Kidney (tissue), 14 donors: ENCODE measurements around the gene CYP2C18. TPM values are rescaled to one million over a fixed set of nuclear protein-coding genes. Genes with fewer than 3 reads are reported as not detected.

Experiments
- DNase-seq, 5 donors: peaks; one replicate each; pipeline ENCODE4 v3.0.0-alpha.2; 2013 to 2020
- FAIRE-seq: peaks from 2 replicates; lab custom pipeline; 2012; peaks lifted over from hg19 to GRCh38; lab: Jason Lieb, UNC
- H3K27ac ChIP-seq, 2 donors: one replicate each; pipeline ENCODE4 v1.7.0; 2013; ENCODE audit warnings: low read depth in 2 of 2, low read length in 2 of 2, inconsistent platforms in 1 of 2
- H3K27me3 ChIP-seq: one replicate; pipeline ENCODE4 v1.7.1; 2013; ENCODE audit warnings: low read length, inconsistent platforms; ENCODE audit not compliant: control insufficient read depth, insufficient read depth
- H3K36me3 ChIP-seq, 3 donors: one replicate each; pipeline versions ENCODE4 v1.7.0 to v1.7.1; 2013; ENCODE audit warnings: low read length in 3 of 3, control low read depth in 1 of 3, inconsistent platforms in 1 of 3; ENCODE audit not compliant: insufficient read depth in 3 of 3, control insufficient read depth in 2 of 3
- H3K4me1 ChIP-seq, 3 donors: one replicate each; pipeline versions ENCODE4 v1.7.0 to v1.7.1; 2013; ENCODE audit warnings: low read length in 3 of 3, inconsistent platforms in 1 of 3, low read depth in 1 of 3; ENCODE audit not compliant: control insufficient read depth in 2 of 3, insufficient read depth in 2 of 3
- H3K4me3 ChIP-seq, 3 donors: one replicate each; pipeline versions ENCODE4 v1.7.0 to v1.8.1; 2013; ENCODE audit warnings: low read length in 3 of 3, control low read depth in 1 of 3, inconsistent platforms in 1 of 3
- H3K9ac ChIP-seq, 3 donors: one replicate each; pipeline versions ENCODE4 v1.7.0 to v1.7.1; 2013; ENCODE audit warnings: low read length in 3 of 3, control low read depth in 1 of 3, inconsistent platforms in 1 of 3
- H3K9me3 ChIP-seq, 3 donors: one replicate each; pipeline versions ENCODE4 v1.7.0 to v1.7.1; 2013; ENCODE audit warnings: low read length in 3 of 3, control low read depth in 1 of 3, inconsistent platforms in 1 of 3; ENCODE audit not compliant: control insufficient read depth in 2 of 3, insufficient read depth in 1 of 3
- intact Hi-C: fragments of 100-400 bp; cut with DNase I; formaldehyde crosslinking; loops from one replicate; pipeline ENCODE4 v1.11.1; 2022
- polyA plus RNA-seq: library from polyadenylated mRNA; stranded (reverse); fragments of 350-450 nt; fragmentation: Illumina TruSeq; extraction: RNeasy Lipid Tissue Mini Kit (QIAGEN cat#74804); gene quantifications from one replicate; pipeline ENCODE4 v1.2.3, GENCODE V29; 2014; ENCODE audit warnings: low read depth, low replicate concordance; ENCODE audit not compliant: insufficient read depth
- total RNA-seq: library from RNA; stranded (reverse); fragmentation: NEBNext Ultra II Directional; extraction: Animal tissue kit (Norgen Biotek cat#: 25700); gene quantifications from one replicate; pipeline ENCODE4 v1.2.1, GENCODE V29; 2021
- TF ChIP-seq, protein P1 (sequence below): IDR thresholded peaks from 3 replicates; pipeline ENCODE4 v1.5.1; 2012; ENCODE audit warnings: mild to moderate bottlenecking, moderate library complexity, borderline replicate concordance; ENCODE audit not compliant: insufficient read depth; ENCODE audit errors: extremely low read depth
- donor health status: control.
- donor health status: control.
- donor health status: control.
- donor health status: control.
- donor health status: control.
- donor health status: DM: yes; HTN: yes; CAD: no.
- donor health status: Normal renal cell carcinoma (clear cell type).

CYP2C18 gene
- total and polyA plus RNA-seq, 2 donors from 2014 or later, result 0.22 to 2.2 TPM

DNA sequence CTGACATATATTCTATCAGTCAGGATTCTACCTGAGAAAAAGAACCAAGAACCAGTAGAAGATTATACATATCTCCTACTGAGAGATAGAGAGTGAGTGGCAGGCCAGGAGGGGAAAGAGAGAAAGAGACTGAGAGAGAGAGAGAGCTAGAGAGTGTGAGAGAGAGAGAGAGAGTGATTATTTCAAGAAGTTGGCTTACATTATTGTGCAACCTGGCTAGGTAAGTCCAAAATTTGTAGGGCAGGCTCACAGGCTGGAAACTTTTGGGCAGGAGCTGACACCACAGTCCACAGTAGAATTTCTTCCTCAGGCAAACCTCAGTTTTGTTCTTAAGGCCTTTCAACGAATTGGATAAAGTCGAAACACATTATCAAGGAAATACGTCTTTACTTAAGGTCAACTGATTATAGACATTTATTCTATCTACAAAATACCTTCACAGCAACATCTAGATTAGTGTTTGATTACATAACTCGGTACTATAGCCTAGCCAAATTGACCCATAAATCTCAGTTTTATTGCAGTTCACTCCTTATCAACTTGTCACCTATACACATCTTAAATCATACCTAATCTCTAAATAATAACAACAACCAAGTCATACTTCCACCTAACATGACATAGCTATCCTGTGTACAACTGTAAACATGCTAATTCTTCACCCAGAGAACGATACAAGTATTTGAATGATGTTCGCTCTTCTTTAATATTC is 17.0 kb upstream of the CYP2C18 start:
- no peak for FAIRE-seq
- no peaks in the 10 kb centered on the region for H3K27me3 ChIP-seq
- no peaks in the 10 kb centered on the region for H3K9me3 ChIP-seq
- no peak overlapping the region for H3K9ac ChIP-seq
- H3K27ac ChIP-seq, result no peak overlapping the region
- H3K36me3 ChIP-seq, result no peaks in the 10 kb centered on the region
- TF ChIP-seq, protein P1, sequence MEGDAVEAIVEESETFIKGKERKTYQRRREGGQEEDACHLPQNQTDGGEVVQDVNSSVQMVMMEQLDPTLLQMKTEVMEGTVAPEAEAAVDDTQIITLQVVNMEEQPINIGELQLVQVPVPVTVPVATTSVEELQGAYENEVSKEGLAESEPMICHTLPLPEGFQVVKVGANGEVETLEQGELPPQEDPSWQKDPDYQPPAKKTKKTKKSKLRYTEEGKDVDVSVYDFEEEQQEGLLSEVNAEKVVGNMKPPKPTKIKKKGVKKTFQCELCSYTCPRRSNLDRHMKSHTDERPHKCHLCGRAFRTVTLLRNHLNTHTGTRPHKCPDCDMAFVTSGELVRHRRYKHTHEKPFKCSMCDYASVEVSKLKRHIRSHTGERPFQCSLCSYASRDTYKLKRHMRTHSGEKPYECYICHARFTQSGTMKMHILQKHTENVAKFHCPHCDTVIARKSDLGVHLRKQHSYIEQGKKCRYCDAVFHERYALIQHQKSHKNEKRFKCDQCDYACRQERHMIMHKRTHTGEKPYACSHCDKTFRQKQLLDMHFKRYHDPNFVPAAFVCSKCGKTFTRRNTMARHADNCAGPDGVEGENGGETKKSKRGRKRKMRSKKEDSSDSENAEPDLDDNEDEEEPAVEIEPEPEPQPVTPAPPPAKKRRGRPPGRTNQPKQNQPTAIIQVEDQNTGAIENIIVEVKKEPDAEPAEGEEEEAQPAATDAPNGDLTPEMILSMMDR, result no peak
- no peak overlapping the region for H3K4me3 ChIP-seq
- intact Hi-C loops, result no loop called here
- no peak for DNase-seq
- H3K4me1 ChIP-seq, result no peaks in the 10 kb centered on the region

DNA sequence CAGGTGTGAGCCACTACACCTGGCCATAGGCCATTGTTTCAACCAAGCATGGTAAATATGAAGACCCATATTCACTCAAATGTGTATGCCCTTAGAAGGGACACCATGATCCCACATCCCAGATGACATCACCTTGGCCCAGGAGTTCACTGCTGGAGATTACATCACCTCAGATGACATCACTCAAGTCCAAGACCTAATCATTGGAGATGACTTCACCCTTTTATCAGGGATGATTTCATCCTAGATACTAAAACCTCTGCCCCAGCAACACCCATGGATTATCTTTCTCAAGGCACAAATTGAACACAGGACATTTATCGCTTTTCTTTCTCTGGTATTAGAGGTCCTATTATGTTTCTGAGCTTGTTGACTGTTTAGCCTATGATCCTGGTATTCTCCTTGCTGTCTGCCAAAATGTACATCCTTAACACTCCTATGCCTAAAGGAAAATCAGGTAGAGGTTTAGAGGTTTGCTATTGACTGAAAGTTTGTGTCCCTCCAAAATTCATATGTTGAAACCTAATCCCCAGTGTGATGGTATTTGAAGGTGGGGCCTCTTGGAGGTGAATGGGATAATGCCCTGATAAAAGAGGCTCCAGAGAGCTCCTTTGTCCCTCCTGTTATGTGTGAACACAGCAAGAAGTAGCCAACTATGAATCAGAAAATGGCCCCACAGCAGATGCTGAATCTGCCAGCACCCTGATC is 9.8 kb upstream of the CYP2C18 start:
- intact Hi-C loops, result no loop called here
- Histone ChIP-seq H3K4me3 (no peak overlapping the region), H3K36me3 (no peaks in the 10 kb centered on the region), H3K4me1 (no peaks in the 10 kb centered on the region), H3K9me3 (no peaks in the 10 kb centered on the region), H3K9ac (no peak overlapping the region), H3K27ac (no peak overlapping the region), H3K27me3 (no peaks in the 10 kb centered on the region)
- no peak for DNase-seq
- no peak for FAIRE-seq
- TF ChIP-seq, protein P1, result no peak

DNA sequence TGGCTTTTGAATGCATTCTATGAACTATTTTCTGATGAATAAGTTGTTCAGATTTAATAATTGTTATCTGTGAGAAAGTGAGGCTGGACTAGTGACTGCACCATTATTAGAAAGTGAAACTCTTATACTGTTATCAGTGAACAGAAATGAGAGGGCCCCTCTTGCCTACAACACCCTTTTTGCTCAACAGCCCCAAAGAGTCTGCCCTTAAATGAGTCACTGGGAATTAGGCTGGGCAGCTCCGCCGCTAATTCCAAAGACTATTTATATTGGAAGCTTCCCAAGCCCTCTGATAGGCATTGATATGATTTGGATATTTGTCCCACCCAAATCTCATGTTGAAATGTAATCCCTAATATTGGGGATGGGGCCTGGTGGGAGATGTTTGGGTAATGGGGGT is 7.0 kb upstream of the CYP2C18 start:
- Histone ChIP-seq H3K9me3 (no peaks in the 10 kb centered on the region), H3K27ac (no peak overlapping the region), H3K4me1 (peaks cover 0 to 8% (median 0%) of the 10 kb centered on the region in 3 donors), H3K9ac (no peak overlapping the region), H3K36me3 (no peaks in the 10 kb centered on the region), H3K27me3 (no peaks in the 10 kb centered on the region), H3K4me3 (no peak overlapping the region)
- DNase-seq (no peak), FAIRE-seq (no peak)
- intact Hi-C loops, result no loop called here
- TF ChIP-seq, protein P1, result no peak
